OCI-LY1 (cell line): ENCODE measurements around the gene SEZ6.

Source experiments
- CTCF ChIP-seq: fragments of 200-600 bp; sonication (generic), shearing (Covaris generic); IDR thresholded peaks from 2 replicates; pipeline ENCODE4 v1.5.1; 2017; ENCODE audit warnings: mild to moderate bottlenecking, antibody characterized with exemption, low read length, moderate library complexity, mixed read lengths
- EZH2 ChIP-seq: fragments of 200-600 bp; sonication (generic), shearing (Covaris generic); IDR thresholded peaks from 2 replicates; pipeline ENCODE4 v1.8.0; 2017; ENCODE audit warnings: borderline replicate concordance, mixed run types, mild to moderate bottlenecking, antibody characterized with exemption, low read length, moderate library complexity, mixed read lengths

DNA sequence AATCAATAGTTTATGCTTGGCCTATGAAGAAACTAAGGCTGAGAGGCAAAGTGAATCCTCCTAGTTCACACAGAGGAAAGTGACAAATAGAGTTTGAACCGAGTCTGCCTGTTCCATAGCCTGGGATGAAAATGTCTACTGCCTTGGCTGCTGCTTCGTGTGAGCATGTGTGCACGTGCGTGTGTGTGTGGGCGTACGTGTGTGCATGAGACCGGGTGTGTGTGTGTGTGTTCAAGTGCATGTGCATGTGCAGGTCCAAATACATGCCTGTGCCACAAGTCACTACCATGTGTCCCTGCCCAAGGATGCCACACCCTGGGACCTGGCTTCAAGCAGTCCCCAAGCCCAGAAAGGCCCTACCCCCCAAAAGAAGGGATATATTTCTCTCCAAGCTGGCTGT, 13.6 kb downstream of the SEZ6 start:
- TF ChIP-seq CTCF (no peak), EZH2 (no peak)
